Vagina (tissue), 2 donors: ENCODE data around the gene SAP30L. TPM values are rescaled to one million over a fixed set of nuclear protein-coding genes. Genes with fewer than 3 reads are reported as not detected.
A peak's percentile ranks its signal among the peaks of the same experiment; 100 is the strongest.

ENCODE experiments used
- DNase-seq, 2 donors: peaks; one replicate each; pipeline ENCODE4 v3.0.0-alpha.2; 2017; ENCODE audit errors: extremely low spot score in 2 of 2
- H3K27ac ChIP-seq: fragments of 200-600 bp; sonication (generic); one replicate; pipeline ENCODE4 v1.5.1; 2019
- H3K27me3 ChIP-seq: fragments of 200-600 bp; sonication (generic); one replicate; pipeline ENCODE4 v1.5.1; 2019
- H3K36me3 ChIP-seq, 2 donors: fragments of 200-600 bp; sonication (generic); one replicate each; pipeline ENCODE4 v1.5.1; 2017 to 2019
- H3K4me1 ChIP-seq: fragments of 200-600 bp; sonication (generic); one replicate; pipeline ENCODE4 v1.5.1; 2019
- H3K4me3 ChIP-seq, 2 donors: fragments of 200-600 bp; sonication (generic); 1 replicate in 1 of 2; 2 replicates in 1 of 2; pipeline ENCODE4 v1.5.1; 2016 to 2019
- H3K9me3 ChIP-seq: fragments of 200-600 bp; sonication (generic); one replicate; pipeline ENCODE4 v1.5.1; 2019
- CTCF ChIP-seq, 3 experiments: fragments of 450-650 bp in 2 of 3; fragments of 200-600 bp in 1 of 3; sonication (generic) in 1 of 3; IDR thresholded peaks; one replicate each; pipeline ENCODE4 v1.5.1; 2017 to 2019; ENCODE audit warnings: antibody characterized with exemption in 3 of 3, mild to moderate bottlenecking in 2 of 3, moderate library complexity in 2 of 3
- POLR2A ChIP-seq, 2 donors: fragments of 450-650 bp; IDR thresholded peaks; one replicate each; pipeline ENCODE4 v1.6.1; 2017; ENCODE audit warnings: antibody characterized with exemption in 2 of 2, mild to moderate bottlenecking in 2 of 2, moderate library complexity in 2 of 2
- POLR2AphosphoS5 ChIP-seq, 2 donors: sonication (generic); formaldehyde crosslinking; IDR thresholded peaks; one replicate each; pipeline ENCODE4 v1.9.0; 2017; ENCODE audit warnings: antibody characterized with exemption in 2 of 2, mild to moderate bottlenecking in 2 of 2, low read depth in 1 of 2; ENCODE audit not compliant: insufficient read depth in 1 of 2
- intact Hi-C: fragments of 100-400 bp; cut with DNase I; formaldehyde crosslinking; loops from one replicate; pipeline ENCODE4 v1.15.1; 2023
- total RNA-seq: library from RNA; depleted of rRNA; stranded (reverse); fragments of >200 nt; gene quantifications from one replicate; pipeline ENCODE4 v1.2.3, GENCODE V29; 2016

Gene SAP30L
- total RNA-seq, 1 donor from 2014 or later = 54.3 TPM

GRCh38 chr5:154430961-154431630, 14.7 kb upstream of the SAP30L start:
- Histone ChIP-seq H3K4me1 (no peaks in the 10 kb centered on the region), H3K27me3 (no peaks in the 10 kb centered on the region), H3K9me3 (no peaks in the 10 kb centered on the region), H3K27ac (no peak overlapping the region), H3K4me3 (no peak overlapping the region), H3K36me3 (peaks cover 0 to 4% of the 10 kb centered on the region in 2 donors)
- intact Hi-C loops = no loop called here
- TF ChIP-seq POLR2AphosphoS5 (IDR thresholded peaks at IDR 0.05; ENCODE audit: insufficient read depth in 1 of 2, low read depth in 1 of 2) (no peak), POLR2A (IDR thresholded peaks at IDR 0.05) (no peak), CTCF (IDR thresholded peaks at IDR 0.05) (no peak)
- DNase-seq = peak in 1 of 2 donors; percentile 20

DNA sequence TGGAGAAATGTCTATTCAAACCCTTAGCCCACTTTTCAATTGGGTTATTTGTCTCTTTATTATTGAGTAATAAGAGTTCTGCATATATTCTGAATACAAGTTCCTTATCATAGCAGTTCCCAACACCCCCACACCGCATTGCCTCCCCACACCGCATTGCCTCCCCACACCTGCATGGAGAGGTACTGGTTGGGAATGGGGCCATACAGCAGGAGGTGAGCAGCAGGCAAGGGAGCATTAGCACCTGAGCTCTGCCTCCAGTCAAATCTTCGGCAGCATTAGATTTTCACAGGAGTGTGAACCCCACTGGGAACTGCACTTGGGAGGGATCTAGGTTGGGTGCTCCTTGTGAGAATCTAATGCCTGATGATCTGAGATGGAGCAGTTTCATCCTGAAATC, 10.6 kb upstream of the SAP30L start:
- Histone ChIP-seq H3K36me3 (peaks cover 0 to 16% of the 10 kb centered on the region in 2 donors), H3K27me3 (no peaks in the 10 kb centered on the region), H3K4me1 (no peaks in the 10 kb centered on the region), H3K4me3 (no peak overlapping the region), H3K9me3 (no peaks in the 10 kb centered on the region), H3K27ac (no peak overlapping the region)
- TF ChIP-seq POLR2A (IDR thresholded peaks at IDR 0.05) (no peak), POLR2AphosphoS5 (IDR thresholded peaks at IDR 0.05; ENCODE audit: insufficient read depth in 1 of 2, low read depth in 1 of 2) (no peak), CTCF (IDR thresholded peaks at IDR 0.05) (no peak)
- peak in 1 of 2 donors; percentile 25 for DNase-seq
- intact Hi-C loops = no loop called here

DNA sequence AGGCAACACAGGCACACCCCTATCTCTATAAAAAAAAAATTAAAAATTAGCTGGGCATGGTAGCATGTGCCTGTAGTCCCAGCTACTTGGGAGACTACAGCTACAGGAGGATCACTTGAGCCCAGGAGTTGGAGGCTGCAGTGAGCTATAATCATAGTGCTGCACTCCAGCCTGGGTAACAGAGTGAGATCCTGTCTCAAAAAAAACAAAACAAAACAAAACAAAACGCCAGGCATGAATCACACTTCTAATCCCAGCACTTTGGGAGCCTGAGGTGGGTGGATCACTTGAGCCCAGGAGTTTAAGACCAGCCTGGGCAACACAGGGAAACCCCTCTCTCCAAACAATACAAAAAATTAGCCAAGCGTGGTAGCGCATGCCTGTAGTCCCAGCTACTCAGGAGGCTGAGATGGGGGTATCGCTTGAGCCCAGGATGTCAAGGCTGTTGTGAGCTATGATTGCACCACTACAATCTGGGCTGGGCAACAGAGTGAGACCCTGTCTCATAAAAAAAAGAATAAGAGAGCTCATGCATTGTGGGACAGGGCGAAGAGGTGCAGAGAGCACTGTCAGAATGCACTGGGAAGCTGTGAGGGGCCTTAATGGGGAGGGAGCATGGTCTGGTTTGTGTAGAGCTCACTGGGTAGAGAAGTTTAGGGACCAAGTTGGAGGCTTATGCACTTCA, 8.4 kb upstream of the SAP30L start:
- no peaks in the 10 kb centered on the region for H3K27me3 ChIP-seq
- H3K27ac ChIP-seq = no peak overlapping the region
- intact Hi-C loops = no loop called here
- H3K4me1 ChIP-seq = no peaks in the 10 kb centered on the region
- H3K36me3 ChIP-seq = peaks cover 0 to 27% of the 10 kb centered on the region in 2 donors
- peak in 1 of 2 donors; percentile 56 for DNase-seq
- TF ChIP-seq CTCF (IDR thresholded peaks at IDR 0.05) (no peak), POLR2AphosphoS5 (IDR thresholded peaks at IDR 0.05; ENCODE audit: insufficient read depth in 1 of 2, low read depth in 1 of 2) (no peak), POLR2A (IDR thresholded peaks at IDR 0.05) (no peak)
- no peak overlapping the region for H3K4me3 ChIP-seq
- no peaks in the 10 kb centered on the region for H3K9me3 ChIP-seq

DNA sequence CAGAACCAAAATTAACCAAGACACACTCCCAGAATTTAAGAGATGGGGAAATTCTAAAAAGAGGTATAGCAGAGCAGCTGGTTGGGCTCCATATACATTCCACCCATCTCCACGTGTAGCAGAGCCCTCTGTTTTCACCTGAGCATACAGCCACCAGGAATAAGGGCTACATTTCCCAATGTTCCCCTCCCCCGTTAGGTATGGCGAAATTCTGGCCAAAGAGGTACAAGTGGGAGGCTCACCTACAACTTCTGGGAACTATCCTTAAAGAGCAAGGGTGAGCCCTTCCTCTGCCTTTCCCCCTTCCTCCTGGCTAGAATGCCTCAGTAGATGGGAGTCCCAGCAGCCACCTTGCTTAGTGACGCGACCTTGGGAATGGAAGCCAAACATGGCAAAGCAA, 5.3 kb upstream of the SAP30L start:
- Histone ChIP-seq H3K27me3 (no peaks in the 10 kb centered on the region), H3K36me3 (peaks cover 0 to 24% of the 10 kb centered on the region in 2 donors), H3K9me3 (no peaks in the 10 kb centered on the region), H3K4me1 (peaks cover 11% of the 10 kb centered on the region), H3K4me3 (no peak overlapping the region), H3K27ac (no peak overlapping the region)
- intact Hi-C loops = no loop called here
- TF ChIP-seq CTCF (IDR thresholded peaks at IDR 0.05) = no peak
- TF ChIP-seq POLR2AphosphoS5 (IDR thresholded peaks at IDR 0.05; ENCODE audit: insufficient read depth in 1 of 2, low read depth in 1 of 2) = no peak
- TF ChIP-seq POLR2A (IDR thresholded peaks at IDR 0.05) = no peak
- DNase-seq = peak in 1 of 2 donors; percentile 60

- intact Hi-C loops = no loop called here
- no peak for DNase-seq
- no peaks in the 10 kb centered on the region for H3K9me3 ChIP-seq
- peaks cover 0 to 19% of the 10 kb centered on the region in 2 donors for H3K36me3 ChIP-seq
- no peaks in the 10 kb centered on the region for H3K27me3 ChIP-seq
- no peak overlapping the region for H3K4me3 ChIP-seq
- H3K27ac ChIP-seq = no peak overlapping the region
- peaks cover 21% of the 10 kb centered on the region for H3K4me1 ChIP-seq
- TF ChIP-seq POLR2AphosphoS5 (IDR thresholded peaks at IDR 0.05; ENCODE audit: insufficient read depth in 1 of 2, low read depth in 1 of 2) (peak in 1 of 2 donors; percentile 66), POLR2A (IDR thresholded peaks at IDR 0.05) (no peak), CTCF (IDR thresholded peaks at IDR 0.05) (no peak)
These were observed 3.0 kb upstream of the SAP30L start for GRCh38 chr5:154442801-154443200.
